H9 (cell line): Measurements from ENCODE around the gene SLC35F3. TPM values are rescaled to one million over a fixed set of nuclear protein-coding genes. Genes with fewer than 3 reads are reported as not detected.

ENCODE experiments used
- DNase-seq: peaks from one replicate; pipeline ENCODE4 v3.0.0-alpha.2; 2017
- H2AFZ ChIP-seq: one replicate; pipeline ENCODE4 v1.6.1; 2013; ENCODE audit warnings: mild to moderate bottlenecking, low read length, control low read depth, moderate library complexity
- H2AK5ac ChIP-seq: 2 replicates; pipeline ENCODE4 v1.6.1; 2013; ENCODE audit warnings: low read length, control low read depth, mixed read lengths; ENCODE audit not compliant: insufficient read length
- H2BK120ac ChIP-seq: one replicate; pipeline ENCODE4 v1.6.1; 2013; ENCODE audit warnings: low read depth, mild to moderate bottlenecking, low read length, control low read depth, inconsistent platforms; ENCODE audit not compliant: poor library complexity, severe bottlenecking
- H2BK12ac ChIP-seq: 2 replicates; pipeline ENCODE4 v1.6.1; 2013; ENCODE audit warnings: low read length, control low read depth, mixed read lengths, low read depth; ENCODE audit not compliant: insufficient read length
- H2BK15ac ChIP-seq: 2 replicates; pipeline ENCODE4 v1.6.1; 2013; ENCODE audit warnings: low read depth, low read length, control low read depth
- H2BK20ac ChIP-seq: one replicate; pipeline ENCODE4 v1.6.1; 2013; ENCODE audit warnings: low read depth, mild to moderate bottlenecking, low read length, control low read depth, inconsistent platforms; ENCODE audit not compliant: poor library complexity, severe bottlenecking
- H2BK5ac ChIP-seq: 2 replicates; pipeline ENCODE4 v1.6.1; 2013; ENCODE audit warnings: low read length, control low read depth, mixed read lengths; ENCODE audit not compliant: insufficient read length
- H3K14ac ChIP-seq: 2 replicates; pipeline ENCODE4 v1.6.1; 2013; ENCODE audit warnings: low read length, control low read depth; ENCODE audit not compliant: insufficient read depth
- H3K18ac ChIP-seq: 2 replicates; pipeline ENCODE4 v1.6.1; 2013; ENCODE audit warnings: low read depth, mild to moderate bottlenecking, mixed read lengths, low read length, control low read depth; ENCODE audit not compliant: insufficient read length
- H3K23ac ChIP-seq: 2 replicates; pipeline ENCODE4 v1.6.1; 2013; ENCODE audit warnings: low read length, control low read depth, mixed read lengths, low read depth; ENCODE audit not compliant: insufficient read length
- H3K23me2 ChIP-seq: 2 replicates; pipeline ENCODE4 v1.6.1; 2013; ENCODE audit warnings: low read depth, mild to moderate bottlenecking, mixed read lengths, low read length, control low read depth; ENCODE audit not compliant: insufficient read length, poor library complexity, severe bottlenecking
- H3K27ac ChIP-seq: 2 replicates; pipeline ENCODE4 v1.5.1; 2013; ENCODE audit warnings: low read length, control low read depth, mixed read lengths, low read depth; ENCODE audit not compliant: insufficient read length
- H3K27me3 ChIP-seq: 2 replicates; pipeline ENCODE4 v1.6.1; 2013; ENCODE audit warnings: low read length, control low read depth, inconsistent platforms; ENCODE audit not compliant: insufficient read depth
- H3K4ac ChIP-seq: 2 replicates; pipeline ENCODE4 v1.6.1; 2013; ENCODE audit warnings: low read depth, mild to moderate bottlenecking, control low read depth, inconsistent platforms, low read length, moderate library complexity
- H3K4me1 ChIP-seq: 2 replicates; pipeline ENCODE4 v1.6.1; 2013; ENCODE audit warnings: low read length, control low read depth, inconsistent platforms; ENCODE audit not compliant: insufficient read depth
- H3K4me2 ChIP-seq: 2 replicates; pipeline ENCODE4 v1.6.1; 2013; ENCODE audit warnings: low read length, control low read depth, mixed read lengths; ENCODE audit not compliant: insufficient read length, insufficient read depth
- H3K56ac ChIP-seq: 2 replicates; pipeline ENCODE4 v1.6.1; 2013; ENCODE audit warnings: low read depth, mild to moderate bottlenecking, mixed read lengths, low read length, control low read depth; ENCODE audit not compliant: insufficient read length
- H3K79me1 ChIP-seq: 2 replicates; pipeline ENCODE4 v1.6.1; 2013; ENCODE audit warnings: low read depth, mild to moderate bottlenecking, moderate library complexity, low read length, control low read depth, inconsistent platforms; ENCODE audit not compliant: insufficient read depth, poor library complexity, severe bottlenecking
- H3K79me2 ChIP-seq: 2 replicates; pipeline ENCODE4 v1.6.1; 2013; ENCODE audit warnings: low read length, control low read depth, inconsistent platforms; ENCODE audit not compliant: insufficient read depth
- H3K9ac ChIP-seq: 2 replicates; pipeline ENCODE4 v1.6.1; 2013; ENCODE audit warnings: low read length, control low read depth, mixed read lengths; ENCODE audit not compliant: insufficient read length; ENCODE audit errors: extremely low read depth
- H3K9me3 ChIP-seq: one replicate; pipeline ENCODE4 v1.6.1; 2013; ENCODE audit warnings: low read depth, low read length, inconsistent platforms; ENCODE audit not compliant: control insufficient read depth
- H3T11ph ChIP-seq: one replicate; pipeline ENCODE4 v1.6.1; 2013; ENCODE audit warnings: mild to moderate bottlenecking, low read length, control low read depth, inconsistent platforms
- H4K20me1 ChIP-seq: one replicate; pipeline ENCODE4 v1.6.1; 2013; ENCODE audit not compliant: control insufficient read depth, insufficient read length, insufficient read depth
- H4K5ac ChIP-seq: 2 replicates; pipeline ENCODE4 v1.6.1; 2013; ENCODE audit warnings: low read depth, mild to moderate bottlenecking, mixed read lengths, low read length, control low read depth; ENCODE audit not compliant: insufficient read length
- H4K8ac ChIP-seq: replicated peaks from 2 replicates; pipeline ENCODE4 v1.6.1; 2013; ENCODE audit warnings: low read length, control low read depth, mixed read lengths, low read depth; ENCODE audit not compliant: insufficient read length
- H4K91ac ChIP-seq: 2 replicates; pipeline ENCODE4 v1.6.1; 2013; ENCODE audit warnings: low read depth, mild to moderate bottlenecking, moderate library complexity, mixed read lengths, low read length, control low read depth; ENCODE audit not compliant: insufficient read length
- H3K27ac Mint-ChIP-seq, 3 experiments: 2 replicates in 2 of 3; 3 replicates in 1 of 3; pipeline ENCODE4 v1.8.0; 2020 to 2021; ENCODE audit warnings: mixed read lengths in 3 of 3, mild to moderate bottlenecking in 1 of 3, moderate library complexity in 1 of 3
- H3K27me3 Mint-ChIP-seq: 2 replicates; pipeline ENCODE4 v1.8.0; 2021; ENCODE audit warnings: low read depth, mild to moderate bottlenecking, moderate library complexity, mixed read lengths
- H3K36me3 Mint-ChIP-seq, 3 experiments: 2 replicates in 2 of 3; 3 replicates in 1 of 3; pipeline ENCODE4 v1.8.0; 2020 to 2021; ENCODE audit warnings: low read depth in 3 of 3, mixed read lengths in 3 of 3; ENCODE audit not compliant: insufficient read depth in 1 of 3
- H3K4me1 Mint-ChIP-seq, 2 experiments: 2 replicates each; pipeline ENCODE4 v1.8.0; 2020; ENCODE audit warnings: mixed read lengths in 2 of 2
- H3K4me3 Mint-ChIP-seq, 2 experiments: 2 replicates in 1 of 2; 3 replicates in 1 of 2; pipeline ENCODE4 v1.8.0; 2020 to 2021; ENCODE audit warnings: mild to moderate bottlenecking in 2 of 2, mixed read lengths in 2 of 2, moderate library complexity in 1 of 2
- H3K9me3 Mint-ChIP-seq, 2 experiments: 2 replicates in 1 of 2; 3 replicates in 1 of 2; pipeline ENCODE4 v1.8.0; 2020; ENCODE audit warnings: mild to moderate bottlenecking in 2 of 2, mixed read lengths in 2 of 2, moderate library complexity in 1 of 2
- WGBS: extraction: QIAGEN DNeasy Blood & Tissue Kit; methylation state at CpG from one replicate; pipeline ENCODE4 v1.1.7; 2013; ENCODE audit warnings: missing lambda C conversion rate, low lambda C conversion rate, mixed read lengths; ENCODE audit not compliant: insufficient read length; ENCODE audit errors: extremely low coverage; 5-methylcytosine and 5-hydroxymethylcytosine counted together
- total RNA-seq: library from RNA; stranded (reverse); gene quantifications from 2 replicates; pipeline ENCODE4 v1.2.1, GENCODE V29; 2021
- TF ChIP-seq, protein P1 (sequence below): fragments of 200-600 bp; sonication (generic); conservative IDR thresholded peaks from 3 replicates; pipeline ENCODE4 v1.8.0; 2021; ENCODE audit warnings: antibody characterized with exemption, mild to moderate bottlenecking

The SLC35F3 gene
- total RNA-seq, 1 experiment from 2014 or later = 0.81 TPM

DNA sequence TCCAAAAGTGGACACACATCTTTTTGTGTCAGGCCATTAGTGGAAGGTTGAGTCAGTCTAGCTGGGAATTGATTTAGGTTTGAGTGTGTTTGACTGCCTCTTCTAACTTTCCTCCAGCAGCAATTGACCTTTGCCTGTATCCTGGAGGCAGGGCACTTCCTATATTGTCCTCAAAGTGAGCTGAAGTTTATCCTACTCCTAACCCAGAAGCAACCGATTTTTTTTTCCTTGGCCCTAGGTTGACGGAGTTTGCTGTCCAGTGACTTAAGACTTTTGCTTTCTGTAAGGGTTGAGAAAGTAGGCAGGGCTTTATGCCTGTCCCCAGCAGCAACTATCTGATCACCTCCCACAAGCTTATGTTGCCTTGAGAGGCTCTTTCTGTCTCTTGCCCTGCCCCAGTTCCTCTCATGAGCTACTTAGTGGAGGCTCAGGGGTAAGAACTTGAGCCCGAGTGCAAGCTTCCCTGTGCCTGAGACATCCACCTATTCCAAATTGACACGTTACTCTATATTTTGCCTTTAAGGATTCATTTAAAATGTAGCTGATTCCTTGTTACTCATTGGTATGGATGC lies 30.9 kb downstream of the SLC35F3 start:
- H2BK120ac ChIP-seq = no peak overlapping the region
- H2AFZ ChIP-seq = no peak overlapping the region
- Mint-ChIP-seq H3K36me3 (no peaks in the 10 kb centered on the region), H3K4me1 (no peaks in the 10 kb centered on the region), H3K4me3 (no peak overlapping the region), H3K9me3 (no peaks in the 10 kb centered on the region), H3K27ac (no peak overlapping the region), H3K27me3 (peaks cover 30% of the 10 kb centered on the region)
- no peak overlapping the region for H3T11ph ChIP-seq
- DNase-seq = no peak
- H3K23ac ChIP-seq = no peak overlapping the region
- no peaks in the 10 kb centered on the region for H3K9me3 ChIP-seq
- no peak overlapping the region for H3K18ac ChIP-seq
- no peaks in the 10 kb centered on the region for H4K20me1 ChIP-seq
- H3K56ac ChIP-seq = no peak overlapping the region
- H3K79me1 ChIP-seq = no peaks in the 10 kb centered on the region
- no peak overlapping the region for H2BK15ac ChIP-seq
- TF ChIP-seq, protein P1, sequence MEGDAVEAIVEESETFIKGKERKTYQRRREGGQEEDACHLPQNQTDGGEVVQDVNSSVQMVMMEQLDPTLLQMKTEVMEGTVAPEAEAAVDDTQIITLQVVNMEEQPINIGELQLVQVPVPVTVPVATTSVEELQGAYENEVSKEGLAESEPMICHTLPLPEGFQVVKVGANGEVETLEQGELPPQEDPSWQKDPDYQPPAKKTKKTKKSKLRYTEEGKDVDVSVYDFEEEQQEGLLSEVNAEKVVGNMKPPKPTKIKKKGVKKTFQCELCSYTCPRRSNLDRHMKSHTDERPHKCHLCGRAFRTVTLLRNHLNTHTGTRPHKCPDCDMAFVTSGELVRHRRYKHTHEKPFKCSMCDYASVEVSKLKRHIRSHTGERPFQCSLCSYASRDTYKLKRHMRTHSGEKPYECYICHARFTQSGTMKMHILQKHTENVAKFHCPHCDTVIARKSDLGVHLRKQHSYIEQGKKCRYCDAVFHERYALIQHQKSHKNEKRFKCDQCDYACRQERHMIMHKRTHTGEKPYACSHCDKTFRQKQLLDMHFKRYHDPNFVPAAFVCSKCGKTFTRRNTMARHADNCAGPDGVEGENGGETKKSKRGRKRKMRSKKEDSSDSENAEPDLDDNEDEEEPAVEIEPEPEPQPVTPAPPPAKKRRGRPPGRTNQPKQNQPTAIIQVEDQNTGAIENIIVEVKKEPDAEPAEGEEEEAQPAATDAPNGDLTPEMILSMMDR = no peak
- no peak overlapping the region for H4K91ac ChIP-seq
- no CpG with 5 or more reads among the region's 4 CpGs for WGBS
- no peak overlapping the region for H3K14ac ChIP-seq
- H3K4ac ChIP-seq = no peak overlapping the region
- no peak overlapping the region for H2BK20ac ChIP-seq
- no peak overlapping the region for H4K5ac ChIP-seq
- no peaks in the 10 kb centered on the region for H3K79me2 ChIP-seq
- no peak overlapping the region for H2BK12ac ChIP-seq
- H2AK5ac ChIP-seq = no peak overlapping the region
- no peak overlapping the region for H3K27ac ChIP-seq
- H3K23me2 ChIP-seq = no peaks in the 10 kb centered on the region
- H3K4me2 ChIP-seq = no peak overlapping the region
- no peak overlapping the region for H3K9ac ChIP-seq
- no peaks in the 10 kb centered on the region for H3K27me3 ChIP-seq
- no peak overlapping the region for H4K8ac ChIP-seq
- no peaks in the 10 kb centered on the region for H3K4me1 ChIP-seq
- no peak overlapping the region for H2BK5ac ChIP-seq
